Stimulated activated CD4-positive, alpha-beta T cell treated with anti-CD3 and anti-CD28 coated beads, Interleukin-15, amount 100 ng/mL, for 24 hours (primary cell): ENCODE results near the gene SCT.

Source experiments
- DNase-seq: peaks from one replicate; pipeline ENCODE4 v3.0.0-alpha.2; 2020

Gene SCT

GRCh38 chr11:620935-621814 is 5.8 kb downstream of the SCT start:
- DNase-seq: no peak

DNA sequence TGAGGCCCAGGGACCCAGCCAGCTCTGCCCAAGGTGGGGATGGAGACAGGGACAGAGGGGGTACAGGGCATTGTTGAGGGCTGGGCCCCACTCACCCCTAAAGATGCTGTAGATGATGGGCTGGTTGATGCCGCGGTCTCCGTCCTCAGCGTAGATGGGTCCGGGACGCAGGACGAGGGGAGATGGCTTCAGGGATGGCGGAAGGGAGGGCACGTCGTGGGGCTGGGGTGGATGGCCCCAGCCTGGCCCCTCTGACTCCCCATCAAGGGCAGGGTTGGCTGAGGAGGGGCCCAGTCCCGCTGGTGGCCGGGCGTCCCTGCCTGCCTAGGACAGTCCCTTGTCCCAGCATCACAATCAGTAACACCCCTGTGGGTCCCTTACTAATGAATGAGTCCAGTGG is 6.8 kb downstream of the SCT start:
- DNase-seq: no peak

GRCh38 chr11:619628-620050 is 7.3 kb downstream of the SCT start:
- no peak for DNase-seq

DNA sequence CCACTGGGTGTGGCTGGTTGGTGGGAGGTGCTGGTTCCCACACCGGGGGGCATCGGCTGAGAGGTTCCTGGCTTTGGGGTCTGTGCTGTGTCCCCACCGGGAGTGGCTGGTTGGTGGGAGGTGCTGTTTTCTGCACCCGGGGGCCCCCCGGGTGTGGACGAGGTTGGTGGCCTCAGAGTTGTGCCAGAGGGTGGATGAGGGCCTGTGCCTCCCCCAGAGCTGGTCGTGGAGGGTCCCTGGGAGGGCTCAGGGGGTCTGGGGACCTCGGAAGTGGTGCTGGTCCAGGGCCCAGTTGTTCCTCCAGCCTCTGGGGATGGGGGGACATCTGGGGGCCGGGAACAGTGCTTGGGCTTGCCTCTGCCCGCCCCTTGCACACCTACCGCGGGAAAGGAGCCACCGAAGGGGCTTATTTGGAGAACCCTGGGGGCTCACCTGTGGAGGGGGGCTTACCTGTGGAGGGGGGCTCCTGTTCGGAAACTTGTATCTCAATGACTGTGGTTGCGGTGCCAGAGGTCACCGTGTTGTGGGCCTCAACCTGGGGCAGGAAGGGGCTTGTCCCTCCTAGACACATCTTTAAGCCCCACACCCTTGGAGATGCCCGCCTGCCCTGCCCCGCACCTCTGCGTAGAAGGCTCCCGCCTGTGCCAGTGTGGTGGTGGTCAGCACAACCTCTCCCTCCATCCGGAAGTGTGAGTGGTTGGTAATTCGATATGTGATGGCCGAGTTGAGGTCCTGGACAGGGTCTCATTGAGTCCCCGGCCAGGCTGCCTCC is 7.9 kb downstream of the SCT start:
- no peak for DNase-seq

DNA sequence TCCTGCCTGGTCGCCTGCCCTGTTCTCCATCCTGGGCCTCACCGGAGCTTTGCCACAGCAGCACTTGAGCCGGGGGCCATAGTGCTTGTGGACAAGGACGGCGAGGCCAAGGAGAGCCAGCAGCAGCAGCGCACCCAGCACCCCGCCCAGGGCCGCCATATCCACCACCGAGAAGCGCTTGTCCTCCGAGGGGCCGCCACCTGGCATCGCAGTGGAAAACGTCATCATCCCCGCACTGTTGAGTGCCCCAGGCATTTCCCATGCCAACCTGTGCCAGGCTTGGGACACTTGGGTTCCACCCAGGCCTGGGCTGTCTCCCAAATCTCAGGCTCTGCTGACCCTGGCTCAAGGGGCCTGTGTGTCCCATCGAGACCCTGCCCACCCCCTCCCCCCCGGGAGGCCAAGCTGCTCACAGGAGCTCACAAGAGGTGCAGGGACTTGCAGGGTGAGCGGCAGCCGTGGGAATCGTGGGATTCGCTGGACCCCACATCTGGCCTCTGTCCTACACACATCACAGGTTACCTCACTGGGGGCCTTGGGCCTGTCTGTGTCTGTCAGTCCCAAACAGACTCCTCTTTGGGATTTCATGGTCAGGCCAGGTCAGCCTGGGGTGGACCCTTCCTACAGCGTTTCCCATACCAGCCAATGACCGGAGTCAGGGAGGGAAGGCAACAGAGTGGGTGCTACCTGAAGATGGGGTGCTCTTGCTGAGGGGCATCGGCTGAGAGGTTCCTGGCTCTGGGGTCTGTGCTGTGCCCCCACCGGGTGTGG is 8.9 kb downstream of the SCT start:
- no peak for DNase-seq

DNA sequence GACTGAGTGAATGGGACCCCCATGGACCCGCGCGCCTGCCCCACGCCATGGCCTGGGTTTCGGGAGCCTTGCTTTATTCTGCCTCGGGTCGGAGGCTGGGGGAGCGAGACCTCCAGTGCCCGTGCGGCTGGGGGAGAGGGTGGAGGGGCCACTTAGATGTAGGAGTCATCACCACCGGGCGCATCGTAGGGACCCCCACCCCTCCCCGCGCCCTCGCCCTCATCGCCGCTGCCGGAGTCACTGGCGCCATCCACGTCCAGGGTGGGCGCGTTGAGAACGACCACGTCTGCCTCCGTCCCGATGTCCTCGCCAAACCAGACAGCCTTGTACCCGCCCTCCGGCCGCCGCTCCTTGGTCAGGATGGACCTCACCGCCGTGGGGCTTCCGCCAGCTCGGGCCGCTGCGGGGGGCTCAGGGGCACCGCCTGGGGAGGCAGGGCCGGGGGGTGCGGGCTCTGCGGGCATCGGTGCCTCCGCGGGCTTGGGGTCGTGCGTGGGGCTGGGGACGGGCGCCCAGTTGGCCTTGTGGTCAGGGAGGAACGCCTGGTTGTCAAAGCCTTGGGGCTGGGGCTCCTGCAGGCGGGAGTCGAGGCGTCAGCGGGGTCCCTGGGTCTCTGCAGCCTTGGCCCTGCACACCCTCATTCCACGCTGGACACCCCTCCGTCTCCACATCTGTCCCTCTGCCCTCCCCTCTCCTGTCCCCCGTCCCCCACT is 9.6 kb downstream of the SCT start:
- DNase-seq: no peak

GRCh38 chr11:616320-617198 is 10.4 kb downstream of the SCT start:
- DNase-seq: no peak

GRCh38 chr11:615504-616319 is 11.3 kb downstream of the SCT start, which contains the start of gene IRF7:
Gene IRF7 (minus strand): TSS chr11:615950. CDS start chr11:615364, 586 bp downstream.
- peak; percentile 92 for DNase-seq

- no peak for DNase-seq
These were observed 12.1 kb downstream of the SCT start for GRCh38 chr11:614623-615503.

GRCh38 chr11:614021-614622 is 12.9 kb downstream of the SCT start:
- DNase-seq: no peak

- DNase-seq: peak; percentile 89
These were observed 13.5 kb downstream of the SCT start for GRCh38 chr11:613369-613968.

- no peak for DNase-seq
These were observed 14.1 kb downstream of the SCT start for GRCh38 chr11:612961-613300.

GRCh38 chr11:612201-612960 is 14.6 kb downstream of the SCT start:
- DNase-seq: no peak

GRCh38 chr11:611001-611996 is 15.7 kb downstream of the SCT start:
- DNase-seq: no peak

DNA sequence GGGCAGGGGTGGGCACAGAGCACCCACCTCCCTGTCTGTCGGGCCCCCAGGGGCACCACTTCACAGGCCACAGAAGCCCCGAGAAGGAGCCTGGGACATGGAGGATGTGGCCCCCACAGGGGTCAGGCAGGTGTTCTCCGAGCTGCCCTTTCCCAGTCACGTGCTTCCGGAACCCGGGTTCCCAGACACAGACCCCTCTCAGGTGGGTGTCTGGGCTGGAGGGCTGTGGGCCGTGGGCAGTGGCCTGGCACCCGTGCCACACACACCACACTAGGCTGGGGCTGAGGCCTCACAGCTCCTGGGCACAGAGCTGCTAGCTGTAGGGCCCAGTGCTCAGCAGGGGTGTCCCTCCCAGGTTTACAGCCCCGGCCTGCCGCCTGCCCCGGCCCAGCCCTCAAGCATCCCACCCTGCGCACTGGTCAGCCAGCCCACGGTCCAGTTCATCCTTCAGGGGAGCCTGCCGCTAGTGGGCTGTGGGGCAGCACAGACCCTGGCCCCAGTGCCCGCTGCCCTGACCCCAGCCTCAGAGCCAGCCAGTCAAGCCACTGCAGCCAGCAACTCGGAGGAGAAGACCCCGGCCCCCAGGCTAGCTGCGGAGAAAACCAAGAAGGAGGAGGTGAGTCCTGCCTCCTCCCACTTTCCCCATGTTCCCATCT is 16.7 kb downstream of the SCT start:
- no peak for DNase-seq

DNA sequence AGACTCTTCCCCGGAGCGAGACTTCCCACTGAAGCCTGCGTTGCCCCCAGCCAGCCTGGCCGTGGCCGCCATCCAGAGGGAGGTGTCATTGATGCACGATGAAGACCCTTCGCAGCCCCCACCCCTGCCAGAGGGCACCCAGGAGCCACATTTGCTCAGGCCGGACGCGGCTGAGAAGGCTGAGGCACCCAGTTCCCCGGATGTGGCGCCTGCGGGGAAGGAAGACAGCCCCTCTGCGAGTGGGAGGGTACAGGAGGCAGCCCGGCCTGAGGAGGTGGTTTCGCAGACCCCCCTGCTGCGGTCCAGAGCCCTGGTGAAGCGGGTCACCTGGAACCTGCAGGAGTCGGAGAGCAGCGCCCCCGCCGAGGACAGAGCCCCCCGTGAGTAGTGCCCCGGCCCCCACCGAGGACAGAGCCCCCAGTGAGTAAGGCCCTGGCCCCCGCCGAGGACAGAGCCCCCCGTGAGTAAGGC is 17.6 kb downstream of the SCT start:
- DNase-seq: no peak
